Motor neuron (in vitro differentiated cells): ENCODE results near the gene ACAT2. TPM values are rescaled to one million over a fixed set of nuclear protein-coding genes. Genes with fewer than 3 reads are reported as not detected.
A peak's percentile ranks its signal among the peaks of the same experiment; 100 is the strongest.
"Not testable (repeated sequence)": the region's sequence is repeated elsewhere in the genome, so short reads cannot be mapped to it uniquely, and the experiment has no call there.

Experiments used
- ATAC-seq, 8 experiments: fragments of 200-7000 bp; cut with Tn5 transposase; replicated peaks in 6 of 8; 2 replicates each; pipeline ENCODE4 v1.8.0; 2021; ENCODE audit warnings: mild to moderate bottlenecking in 8 of 8, moderate library complexity in 8 of 8
- H3K27ac ChIP-seq, 2 donors: fragments of 250-450 bp; sonication (Bioruptor Pico); 2 replicates each; pipeline ENCODE4 v1.9.0; 2021; ENCODE audit warnings: antibody characterized with exemption in 2 of 2, mild to moderate bottlenecking in 2 of 2, moderate library complexity in 1 of 2
- H3K4me1 ChIP-seq, 2 donors: fragments of 250-450 bp; sonication (Bioruptor Pico); replicated peaks in 1 of 2; 2 replicates each; pipeline ENCODE4 v1.6.1; 2021; ENCODE audit warnings: antibody characterized with exemption in 2 of 2, mild to moderate bottlenecking in 2 of 2, moderate library complexity in 1 of 2
- H3K4me3 ChIP-seq, 5 donors: fragments of 250-450 bp; sonication (Bioruptor Pico); 2 replicates each; pipeline ENCODE4 v1.9.0; 2021; ENCODE audit warnings: antibody characterized with exemption in 5 of 5, mild to moderate bottlenecking in 5 of 5, moderate library complexity in 4 of 5
- WGBS, 10 experiments: fragments of 450-650 bp; shearing (Covaris generic); methylation state at CpG; one replicate each; pipeline ENCODE4 v1.0.0; 2022; 5-methylcytosine and 5-hydroxymethylcytosine counted together
- in situ Hi-C, 9 experiments: fragments of 400-800 bp; cut with MboI; loops; one replicate each; pipeline ENCODE4 v1.15.0; 2021; ENCODE audit warnings: low sequenced_read_pairs in 9 of 9, low pct_unique_long_range_greater_than_20kb in 2 of 9; ENCODE audit not compliant: unreplicated experiment in 9 of 9
- total RNA-seq, 8 experiments: library from RNA; unstranded; fragments of 300-600 nt; gene quantifications; 2 replicates each; pipeline versions ENCODE4 v1.2.3 to v1.2.4, GENCODE V29; 2022

Gene ACAT2
- total RNA-seq, 8 experiments from 2014 or later: 12.6 to 120 (median 42.2) TPM

GRCh38 chr6:159724778-159725177 is 37.1 kb upstream of the ACAT2 start:
- ATAC-seq: no peak
- in situ Hi-C loops: no loop called here

GRCh38 chr6:159725208-159725607 is 36.6 kb upstream of the ACAT2 start:
- in situ Hi-C loops, H3K4me3 ChIP-seq, ATAC-seq, H3K27ac ChIP-seq: not testable (repeated sequence)
- WGBS, 10 experiments: 92 to 100% (median 100%) methylated on average over 1 to 3 of the region's 3 CpGs; no CpG with 5 or more reads in 2 of the 10 experiments
- H3K4me1 ChIP-seq: peaks cover 3 to 18% of the 10 kb centered on the region in 2 donors

More at GRCh38 chr6:159724778-159725177, 37.1 kb upstream of the ACAT2 start:
- no peak overlapping the region for H3K27ac ChIP-seq
- WGBS, 10 experiments: 60 to 100% (median 83%) methylated on average over 1 to 2 of the region's 4 CpGs; no CpG with 5 or more reads in 5 of the 10 experiments
- peaks cover 2 to 14% of the 10 kb centered on the region in 2 donors for H3K4me1 ChIP-seq
- H3K4me3 ChIP-seq: no peak overlapping the region

GRCh38 chr6:159726255-159726917 is 35.5 kb upstream of the ACAT2 start:
- in situ Hi-C loops: no loop called here
- H3K4me3 ChIP-seq: peak overlapping the region; percentile 82 to 98 (median 96)
- 0 to 21% (median 0%) methylated on average over 2 to 15 of the region's 30 CpGs; no CpG with 5 or more reads in 1 of the 10 experiments for WGBS, 10 experiments
- H3K27ac ChIP-seq: peak overlapping the region; percentile 100
- H3K4me1 ChIP-seq: peaks cover 3 to 22% of the 10 kb centered on the region in 2 donors
- ATAC-seq: peak; percentile 12 to 45 (median 38)

GRCh38 chr6:159726918-159727716 is 34.7 kb upstream of the ACAT2 start, which contains the start of gene WTAP:
Gene WTAP (plus strand): TSS chr6:159727506. CDS start chr6:159736266, 8,760 bp downstream.
- in situ Hi-C loops: no loop called here
- H3K4me1 ChIP-seq: peaks cover 3 to 22% of the 10 kb centered on the region in 2 donors
- peak within 1 kb of the TSS; percentile 100 for H3K27ac ChIP-seq
- whole genome bisulfite sequencing, 10 experiments: 0% methylated on average over 1 to 3 of the region's 93 CpGs; no CpG with 5 or more reads in 7 of the 10 experiments
- ATAC-seq: peak; percentile 71 to 90 (median 86)
- peak within 1 kb of the TSS; percentile 82 to 98 (median 96) for H3K4me3 ChIP-seq

- in situ Hi-C loops: no loop called here
- Histone ChIP-seq H3K27ac (peak overlapping the region; percentile 100), H3K4me3 (peak overlapping the region; percentile 82 to 98 (median 96)), H3K4me1 (peaks cover 3 to 22% of the 10 kb centered on the region in 2 donors)
- WGBS, 10 experiments: 0 to 5% (median 0%) methylated on average over 1 to 22 of the region's 44 CpGs
- peak; percentile 35 to 50 (median 47) for ATAC-seq
These were observed 34.0 kb upstream of the ACAT2 start for GRCh38 chr6:159727717-159728445.

- H3K27ac ChIP-seq: no peak overlapping the region
- H3K4me1 ChIP-seq: peaks cover 3 to 22% of the 10 kb centered on the region in 2 donors
- peak overlapping the region; percentile 82 to 98 (median 96) for H3K4me3 ChIP-seq
- ATAC-seq: no peak
- 0 to 2% (median 1%) methylated on average over 3 to 9 of the region's 9 CpGs for WGBS, 10 experiments
- in situ Hi-C loops: no loop called here
These were observed 33.3 kb upstream of the ACAT2 start for GRCh38 chr6:159728531-159728964.

GRCh38 chr6:159729598-159730331 is 32.1 kb upstream of the ACAT2 start:
- in situ Hi-C loops: no loop called here
- no peak overlapping the region for H3K27ac ChIP-seq
- 0 to 44% (median 25%) methylated on average over 1 to 4 of the region's 4 CpGs; no CpG with 5 or more reads in 2 of the 10 experiments for WGBS, 10 experiments

GRCh38 chr6:159730332-159730676 is 31.5 kb upstream of the ACAT2 start:
- H3K4me1 ChIP-seq: peaks cover 3 to 22% of the 10 kb centered on the region in 2 donors
- WGBS, 10 experiments: 33 to 100% (median 81%) methylated on average over 1 to 6 of the region's 6 CpGs
- peak overlapping the region in 1 of 5 donors; percentile 93 for H3K4me3 ChIP-seq
- ATAC-seq: no peak
- in situ Hi-C loops: no loop called here
- H3K27ac ChIP-seq: no peak overlapping the region

More at GRCh38 chr6:159729598-159730331, 32.1 kb upstream of the ACAT2 start:
- ATAC-seq: no peak
- H3K4me3 ChIP-seq: peak overlapping the region; percentile 82 to 98 (median 96)
- H3K4me1 ChIP-seq: peaks cover 3 to 22% of the 10 kb centered on the region in 2 donors

GRCh38 chr6:159732550-159732949 is 29.3 kb upstream of the ACAT2 start:
- in situ Hi-C loops, H3K27ac ChIP-seq, H3K4me3 ChIP-seq, ATAC-seq: not testable (repeated sequence)
- 80 to 100% (median 93%) methylated on average over 1 to 10 of the region's 12 CpGs for WGBS, 10 experiments
- peaks cover 3 to 15% of the 10 kb centered on the region in 2 donors for H3K4me1 ChIP-seq

GRCh38 chr6:159733395-159733794 is 28.4 kb upstream of the ACAT2 start:
- H3K27ac ChIP-seq, in situ Hi-C loops, H3K4me3 ChIP-seq, ATAC-seq: not testable (repeated sequence)
- WGBS, 10 experiments: 79 to 100% (median 100%) methylated on average over 1 to 9 of the region's 12 CpGs; no CpG with 5 or more reads in 3 of the 10 experiments
- H3K4me1 ChIP-seq: peaks cover 3 to 15% of the 10 kb centered on the region in 2 donors

GRCh38 chr6:159736908-159737307 is 24.9 kb upstream of the ACAT2 start:
- WGBS, 10 experiments: 66 to 95% (median 94%) methylated on average over 3 to 7 of the region's 7 CpGs; no CpG with 5 or more reads in 4 of the 10 experiments

GRCh38 chr6:159739341-159739740 is 22.5 kb upstream of the ACAT2 start:
- no peak for ATAC-seq
- Histone ChIP-seq H3K4me1 (no peaks in the 10 kb centered on the region), H3K4me3 (no peak overlapping the region), H3K27ac (no peak overlapping the region)
- in situ Hi-C loops: no loop called here
- 53 to 100% (median 86%) methylated on average over 1 to 3 of the region's 3 CpGs for WGBS, 10 experiments

More at GRCh38 chr6:159736908-159737307, 24.9 kb upstream of the ACAT2 start:
- in situ Hi-C loops: no loop called here
- Histone ChIP-seq H3K4me1 (no peaks in the 10 kb centered on the region), H3K27ac (no peak overlapping the region), H3K4me3 (no peak overlapping the region)
- ATAC-seq: no peak
